COR-L47 (cell line): ENCODE measurements around the gene PTPRC.

ENCODE experiments used
- DNase-seq: peaks from one replicate; lab custom pipeline; 2025; lab: John Stamatoyannopoulos, UW

Gene PTPRC

DNA sequence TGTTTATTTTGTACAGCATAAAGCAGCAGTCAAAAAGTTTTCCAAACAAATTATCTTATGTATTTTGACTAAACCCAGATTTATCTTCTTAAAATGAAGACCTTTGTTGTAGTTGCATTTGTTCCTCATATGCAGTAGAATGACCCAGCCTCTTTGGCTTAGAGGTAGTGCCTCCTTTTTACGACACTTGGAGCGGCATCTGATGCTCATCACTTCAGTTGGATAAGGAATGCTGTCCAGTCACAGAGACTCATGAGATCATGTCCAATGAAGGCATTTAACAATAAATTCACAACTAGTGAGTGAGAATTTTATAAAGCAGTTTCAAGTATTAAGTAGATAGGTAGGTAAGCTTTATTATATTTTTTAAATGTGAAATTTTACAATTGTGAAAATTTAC, 35.2 kb downstream of the PTPRC start:
- DNase-seq, result no peak

DNA sequence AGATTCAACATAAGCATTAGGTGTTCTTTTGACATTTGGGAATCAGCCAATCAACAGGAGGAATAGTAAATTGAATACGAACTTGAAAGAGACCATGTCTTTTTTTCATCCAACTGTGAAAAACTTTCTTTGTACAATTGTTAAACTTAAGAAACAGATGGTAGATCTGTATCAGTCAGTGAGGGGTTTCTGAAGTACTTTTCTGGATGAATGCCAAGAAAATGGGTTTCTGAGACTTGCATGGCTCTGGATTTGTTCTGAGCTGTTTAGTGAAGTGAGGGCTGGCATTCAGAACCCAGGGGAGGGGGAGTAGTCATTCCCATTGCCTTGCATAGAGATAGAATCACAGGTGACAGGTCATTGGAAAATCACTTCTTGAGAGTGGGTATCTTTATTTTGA, 37.4 kb downstream of the PTPRC start:
- DNase-seq, result no peak

DNA sequence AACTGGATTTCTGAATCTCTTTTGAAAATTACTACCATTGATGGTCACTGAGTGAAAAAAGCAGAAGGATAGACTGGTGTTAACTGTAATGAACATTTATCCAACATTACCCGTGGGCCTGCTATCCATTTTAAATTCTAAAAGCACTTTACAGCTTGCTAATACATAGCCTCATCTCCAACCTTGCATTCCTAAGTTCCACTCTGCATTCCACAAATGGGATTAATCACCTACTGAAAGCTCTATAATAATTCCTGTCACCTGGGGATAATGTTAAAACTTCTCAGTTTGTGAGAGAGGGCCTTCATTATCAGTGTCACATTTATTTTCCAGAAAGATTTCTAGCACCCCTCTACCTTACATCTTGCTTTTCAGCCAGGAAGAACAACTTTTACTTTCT, 38.2 kb downstream of the PTPRC start:
- DNase-seq, result no peak

DNA sequence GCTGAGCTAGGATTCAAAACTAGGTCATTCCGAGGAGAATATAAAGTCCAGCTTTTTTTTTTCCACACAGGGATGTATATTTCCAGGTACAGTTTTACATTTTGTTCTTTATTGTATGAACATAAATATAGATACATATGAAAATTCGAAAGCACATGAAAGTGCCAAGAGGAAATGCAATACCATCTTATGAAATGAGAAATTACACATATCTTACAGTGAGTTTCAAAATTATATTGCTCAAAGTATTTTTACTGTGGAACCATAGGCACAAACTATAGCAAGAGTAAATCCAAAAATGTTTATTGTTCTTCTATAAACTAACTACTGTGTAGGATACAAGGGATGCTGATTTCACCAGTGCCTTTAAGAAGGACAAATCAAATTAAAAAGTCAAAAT, 39.0 kb downstream of the PTPRC start:
- no peak for DNase-seq

DNA sequence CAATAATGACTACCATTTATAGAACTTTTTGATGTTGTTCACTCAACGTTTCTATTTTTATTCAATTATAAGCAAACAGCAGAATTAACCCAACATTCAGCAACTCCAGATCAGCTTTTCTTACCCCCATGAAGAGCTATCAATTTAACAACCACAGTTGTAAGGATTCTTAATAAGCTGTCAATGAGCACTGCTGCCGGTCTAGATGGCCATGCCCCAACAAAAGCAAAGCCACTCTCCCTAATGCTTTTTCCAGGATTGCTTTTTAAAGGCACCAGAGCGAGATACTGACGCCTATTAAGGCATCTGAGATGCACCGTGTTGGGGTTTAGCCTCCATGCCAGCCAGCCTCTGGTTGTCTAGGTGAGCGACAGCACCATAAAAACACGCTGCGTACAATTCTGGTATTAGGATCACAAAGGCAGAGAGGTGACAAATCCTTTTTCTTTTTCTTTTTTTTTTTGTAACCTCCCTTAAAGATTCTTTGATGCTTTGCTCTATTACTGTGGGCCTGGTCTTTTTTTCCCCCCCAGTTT, 39.5 kb downstream of the PTPRC start:
- DNase-seq, result no peak

DNA sequence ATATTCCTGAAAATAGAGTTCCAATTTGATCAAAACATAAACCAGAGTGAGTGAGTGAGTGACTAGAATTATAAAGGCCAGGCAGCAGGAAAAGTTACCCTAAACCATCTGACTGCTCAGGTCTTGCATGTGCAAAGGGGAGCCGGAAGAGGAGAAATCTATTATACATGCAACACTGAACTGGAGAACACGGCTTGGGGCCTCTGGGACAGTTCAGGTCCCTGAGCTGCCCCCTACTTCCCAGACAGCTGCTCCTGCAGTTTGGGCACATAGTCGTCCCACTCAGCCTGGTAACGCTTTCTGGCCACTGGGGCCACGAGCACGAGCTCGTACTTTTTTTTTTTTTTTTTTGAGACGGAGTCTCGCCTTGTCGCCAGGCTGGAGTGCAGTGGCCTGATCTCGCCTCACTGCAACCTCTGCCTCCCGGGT, 40.1 kb downstream of the PTPRC start:
- no peak for DNase-seq

DNA sequence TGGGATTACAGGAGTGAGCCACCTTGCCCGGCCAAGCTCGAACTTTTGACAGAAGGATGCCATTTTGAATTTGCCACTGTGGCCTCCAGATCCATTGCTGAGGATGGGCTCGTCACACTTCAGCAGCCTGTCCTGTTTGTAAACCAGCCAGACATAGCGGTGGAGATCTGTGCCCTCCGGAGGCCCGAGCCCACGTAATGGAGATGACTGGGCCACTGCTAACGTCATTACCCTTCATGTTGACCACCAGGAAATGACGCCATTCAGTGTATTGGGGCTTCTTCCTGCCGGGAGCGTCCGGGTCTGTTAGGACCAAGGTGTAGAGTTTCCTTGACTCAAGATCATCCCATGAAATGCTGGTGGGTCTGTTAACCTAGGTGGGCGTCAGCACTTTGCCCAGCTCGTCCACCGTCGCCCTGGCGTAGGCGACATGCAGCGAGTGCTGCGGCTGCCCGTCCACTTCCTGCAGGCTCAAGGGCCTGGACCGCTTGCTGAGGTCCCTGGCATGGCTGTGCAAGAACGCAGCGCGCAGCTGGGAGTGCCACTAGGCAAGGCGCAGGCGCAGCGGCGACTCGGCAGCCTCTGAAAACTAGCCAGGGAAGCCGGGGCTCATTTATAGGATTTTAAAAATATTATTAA, 40.8 kb downstream of the PTPRC start:
- DNase-seq, result no peak

DNA sequence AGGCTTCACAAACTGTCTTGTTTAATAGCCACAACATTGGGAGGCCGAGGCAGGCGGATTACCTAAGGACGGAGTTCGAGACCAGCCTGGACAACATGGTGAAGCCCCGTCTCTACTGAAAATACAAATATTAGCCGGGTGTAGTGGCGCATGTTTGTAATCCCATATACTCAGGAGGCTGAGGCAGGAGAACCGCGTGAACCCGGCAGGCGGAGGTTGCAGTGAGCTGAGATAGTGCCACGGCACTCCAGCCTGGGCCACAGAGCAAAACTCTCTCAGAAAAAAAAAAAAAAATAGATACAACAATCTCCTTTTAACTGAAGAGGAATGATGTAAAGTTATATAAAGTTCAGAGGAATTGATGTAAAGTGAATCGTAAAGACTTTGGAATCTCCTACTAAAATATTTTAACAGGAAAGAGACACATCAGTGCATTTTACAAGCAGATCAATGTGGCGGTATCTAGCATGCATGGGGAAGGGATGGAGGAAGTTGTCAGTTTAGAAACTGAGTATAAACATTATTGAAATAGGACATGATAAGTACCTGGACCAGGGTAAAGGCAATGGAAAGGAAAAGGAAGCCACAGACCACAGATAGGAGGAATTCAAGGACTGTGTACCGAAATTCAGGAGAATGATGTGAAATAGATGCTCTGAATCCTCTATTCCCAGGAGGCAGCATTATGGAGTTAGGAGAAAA, 41.5 kb downstream of the PTPRC start:
- DNase-seq, result no peak

DNA sequence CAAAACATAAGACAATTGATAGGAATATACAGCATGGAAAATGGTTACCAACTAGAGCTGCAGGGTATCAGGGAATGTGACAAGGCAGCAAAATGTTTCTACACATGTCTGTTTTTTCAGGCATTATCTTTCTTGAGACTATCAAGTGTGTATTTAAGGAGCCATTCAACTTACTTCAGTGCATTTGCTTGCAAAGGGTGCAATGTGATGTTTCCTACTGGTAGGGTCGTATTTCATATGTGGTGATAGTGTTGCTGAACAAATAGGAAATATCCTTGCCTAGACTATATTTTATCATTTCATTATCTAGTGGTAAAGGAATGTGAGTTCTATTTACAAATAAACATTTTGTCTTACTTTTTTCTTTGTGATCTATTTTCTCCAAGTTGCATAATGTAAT, 42.4 kb downstream of the PTPRC start:
- DNase-seq, result no peak

DNA sequence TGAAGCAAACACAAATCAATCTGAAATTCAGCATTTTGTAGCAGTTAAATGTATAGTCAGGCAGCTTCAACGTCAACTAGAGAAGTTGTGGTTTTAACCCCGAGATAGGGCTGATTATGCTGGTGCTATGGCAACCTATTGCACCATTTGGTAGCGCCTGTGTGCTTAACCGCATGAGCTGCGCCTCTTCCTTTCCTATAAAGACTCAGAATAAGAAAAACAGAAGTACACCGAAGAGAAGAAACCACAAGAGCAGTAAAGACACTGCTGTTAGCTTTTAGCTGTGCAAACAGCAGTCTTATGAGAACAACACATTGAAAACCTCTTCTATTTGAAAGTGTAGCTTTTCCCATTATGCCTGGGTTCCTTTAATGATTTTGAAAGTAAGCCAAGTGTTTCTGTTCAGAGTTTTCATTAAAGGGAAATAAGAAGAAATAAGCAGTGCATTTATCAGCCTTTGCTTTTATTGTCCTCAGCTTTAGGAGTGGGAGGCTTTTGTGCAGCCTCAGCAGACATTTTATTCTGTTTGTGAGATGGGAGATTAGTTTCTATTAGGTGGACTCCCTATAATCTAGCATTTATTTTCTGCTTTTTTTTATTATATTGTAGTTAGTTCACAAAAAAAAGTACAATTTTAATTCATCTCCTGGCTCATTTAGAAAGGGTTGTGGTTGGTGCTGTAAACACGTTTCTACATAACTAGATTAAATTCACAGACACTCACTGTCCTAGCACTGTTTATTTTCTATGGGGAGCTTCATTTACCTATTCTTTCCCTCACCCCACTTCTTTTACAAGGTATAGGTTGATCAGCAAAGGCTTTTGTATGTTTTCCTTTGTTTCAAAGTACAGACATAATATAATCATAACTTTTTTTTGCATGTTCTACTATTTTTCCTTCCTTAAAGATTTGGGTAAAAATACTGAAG, 43.3 kb downstream of the PTPRC start:
- peak; percentile 84 for DNase-seq

DNA sequence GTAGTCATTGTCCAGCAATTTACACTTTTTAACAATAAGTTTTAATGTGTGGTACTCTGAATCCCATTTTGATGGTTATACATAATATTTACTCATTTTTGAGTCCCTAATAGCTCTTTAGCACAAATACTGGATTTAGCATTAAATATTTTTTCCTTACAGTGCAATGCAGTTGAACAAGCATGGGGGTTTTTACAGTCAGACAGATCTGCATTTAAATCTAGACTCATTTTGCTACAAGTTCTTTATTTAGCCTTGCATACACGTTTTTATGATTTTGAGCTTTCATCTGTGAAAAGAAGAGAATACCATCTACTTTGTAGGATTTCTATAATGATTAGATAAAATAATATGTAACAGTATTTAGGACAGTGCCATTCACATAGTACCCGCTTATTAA, 44.0 kb downstream of the PTPRC start:
- DNase-seq, result no peak

DNA sequence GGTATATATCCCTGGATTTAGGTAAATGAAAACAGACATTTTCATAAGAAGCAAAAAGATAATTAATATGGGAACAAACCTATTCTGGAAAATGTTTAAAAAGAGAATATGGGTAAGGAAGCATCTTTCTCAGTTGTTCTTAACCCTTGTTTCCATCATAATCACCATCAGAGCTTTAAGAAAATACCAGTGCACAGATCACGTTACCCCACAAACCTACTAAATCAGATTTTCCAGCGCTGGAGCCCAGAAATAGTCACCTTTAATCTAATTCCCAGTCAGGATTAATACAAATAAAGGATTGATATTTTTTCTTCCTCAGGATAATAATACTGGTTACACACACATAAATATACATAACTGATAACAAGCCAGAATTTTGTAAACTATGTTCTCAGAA, 44.6 kb downstream of the PTPRC start:
- no peak for DNase-seq

DNA sequence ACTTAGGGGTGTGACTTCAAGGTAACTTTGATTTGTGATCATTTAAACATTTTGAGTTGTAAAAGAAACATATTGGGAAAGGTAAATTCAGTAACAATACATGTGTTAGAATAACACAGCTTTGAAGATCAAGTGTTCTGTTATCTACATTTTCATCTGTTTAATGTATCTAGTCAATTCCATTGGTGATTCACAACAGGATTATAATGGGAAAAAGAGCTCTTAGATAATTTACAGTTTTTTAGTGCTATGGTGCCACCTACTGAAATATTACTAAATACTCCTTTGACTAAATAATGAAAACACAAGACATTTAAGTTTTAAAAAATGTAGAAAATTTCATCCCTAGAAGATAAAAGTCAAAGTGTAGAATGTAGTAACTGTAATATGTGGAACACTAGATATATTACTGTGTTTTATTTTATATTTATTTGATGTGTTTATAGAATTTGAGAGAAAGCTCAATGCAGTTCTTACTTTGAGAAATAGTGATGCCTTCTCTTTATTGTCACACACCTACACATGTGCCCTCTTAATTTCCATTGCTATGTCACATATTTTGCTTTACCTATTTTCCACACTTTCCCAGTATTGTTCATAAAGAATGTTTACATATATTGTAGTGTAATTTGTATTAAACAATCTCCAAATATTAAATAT, 47.4 kb downstream of the PTPRC start:
- peak; percentile 53 for DNase-seq

DNA sequence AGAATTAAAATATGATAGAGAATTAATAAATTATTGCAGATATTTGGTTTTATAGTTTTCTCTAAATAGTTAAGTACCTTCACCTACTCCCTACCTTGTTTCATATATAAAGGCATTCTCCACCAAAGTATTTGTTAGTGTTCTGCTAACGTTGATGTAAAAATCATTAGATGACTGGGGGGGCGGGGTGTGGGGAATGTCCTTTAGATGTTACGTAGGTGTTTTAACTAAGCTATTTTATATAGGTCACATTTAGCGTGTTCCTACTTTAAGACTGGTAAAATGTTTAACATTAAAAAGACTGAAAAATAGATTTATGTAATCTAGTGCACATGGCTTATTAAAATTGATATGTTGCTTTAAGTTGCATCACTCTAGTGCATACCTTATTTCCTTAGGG, 48.6 kb downstream of the PTPRC start:
- DNase-seq, result no peak

DNA sequence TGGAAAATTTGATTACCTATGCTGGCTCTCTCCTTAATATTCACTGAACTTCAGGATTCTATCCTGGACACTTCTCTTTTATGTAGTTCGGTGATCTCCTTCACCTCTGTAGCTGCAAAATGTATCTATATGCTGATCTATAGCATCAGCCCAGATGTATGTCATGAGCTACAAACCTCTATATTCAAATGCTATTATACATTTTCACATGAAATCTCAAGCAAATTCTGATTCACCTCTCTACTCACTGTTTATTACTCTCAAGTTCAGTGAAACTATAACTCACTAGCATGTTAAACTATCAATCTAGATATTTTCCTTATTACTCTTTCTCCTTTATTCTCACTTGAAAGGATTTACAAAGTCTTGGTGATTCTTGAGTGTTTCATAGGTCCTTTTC, 52.2 kb downstream of the PTPRC start:
- DNase-seq, result no peak

DNA sequence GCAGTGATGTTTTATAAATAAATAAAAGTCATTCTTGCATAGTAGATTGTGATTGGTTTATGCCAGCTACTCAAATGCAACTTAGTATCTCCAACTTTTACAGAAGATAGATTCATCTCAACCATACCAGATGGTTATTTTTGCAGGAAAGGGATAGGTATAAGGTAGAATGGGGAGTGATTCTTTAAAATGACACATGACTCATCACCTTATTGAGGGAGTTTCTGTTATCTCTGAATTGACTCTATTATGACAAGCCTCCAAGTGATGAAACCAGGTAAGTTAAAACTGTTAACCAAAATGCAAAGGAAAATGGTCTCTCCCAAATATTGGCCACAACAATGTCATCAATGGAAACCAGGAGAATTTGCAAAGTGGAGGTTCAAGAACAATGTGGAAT, 54.5 kb downstream of the PTPRC start:
- no peak for DNase-seq

DNA sequence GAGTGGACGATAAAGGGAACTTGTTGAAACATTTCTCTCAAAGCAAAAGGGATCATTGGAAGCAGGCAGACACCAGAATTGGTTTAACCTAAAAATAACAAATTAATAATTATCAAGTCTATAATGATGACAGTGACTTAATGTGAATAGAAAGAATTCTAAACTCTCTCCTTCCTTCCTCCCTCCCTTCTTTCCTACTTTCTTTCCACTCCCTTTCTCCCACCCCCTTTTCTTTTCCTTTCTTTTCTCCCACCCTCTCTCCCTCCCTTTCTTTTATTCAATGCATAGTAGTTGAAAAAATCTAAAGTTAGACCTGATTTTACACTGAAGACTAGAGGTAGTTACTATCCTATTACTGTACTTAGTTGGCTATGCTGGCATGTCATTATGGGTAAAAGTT, 55.7 kb downstream of the PTPRC start:
- no peak for DNase-seq

DNA sequence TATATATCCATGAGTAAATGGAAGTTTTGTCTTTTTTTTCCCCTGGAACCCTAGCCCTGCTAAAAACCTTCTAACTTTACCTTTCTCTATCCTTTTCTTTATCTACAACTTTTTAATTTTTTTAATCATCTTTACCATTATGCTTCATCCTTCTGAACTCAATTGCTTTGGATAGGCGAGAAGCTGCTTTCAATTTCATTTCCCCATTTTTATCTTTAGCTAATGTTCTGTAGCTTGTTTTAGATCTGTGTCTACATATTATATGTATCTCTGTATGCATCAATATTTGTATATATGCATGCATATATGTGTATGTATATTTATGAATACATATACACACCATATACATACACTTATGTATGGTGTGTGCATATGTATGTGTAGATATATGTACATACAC, 57.4 kb downstream of the PTPRC start:
- DNase-seq, result no peak

DNA sequence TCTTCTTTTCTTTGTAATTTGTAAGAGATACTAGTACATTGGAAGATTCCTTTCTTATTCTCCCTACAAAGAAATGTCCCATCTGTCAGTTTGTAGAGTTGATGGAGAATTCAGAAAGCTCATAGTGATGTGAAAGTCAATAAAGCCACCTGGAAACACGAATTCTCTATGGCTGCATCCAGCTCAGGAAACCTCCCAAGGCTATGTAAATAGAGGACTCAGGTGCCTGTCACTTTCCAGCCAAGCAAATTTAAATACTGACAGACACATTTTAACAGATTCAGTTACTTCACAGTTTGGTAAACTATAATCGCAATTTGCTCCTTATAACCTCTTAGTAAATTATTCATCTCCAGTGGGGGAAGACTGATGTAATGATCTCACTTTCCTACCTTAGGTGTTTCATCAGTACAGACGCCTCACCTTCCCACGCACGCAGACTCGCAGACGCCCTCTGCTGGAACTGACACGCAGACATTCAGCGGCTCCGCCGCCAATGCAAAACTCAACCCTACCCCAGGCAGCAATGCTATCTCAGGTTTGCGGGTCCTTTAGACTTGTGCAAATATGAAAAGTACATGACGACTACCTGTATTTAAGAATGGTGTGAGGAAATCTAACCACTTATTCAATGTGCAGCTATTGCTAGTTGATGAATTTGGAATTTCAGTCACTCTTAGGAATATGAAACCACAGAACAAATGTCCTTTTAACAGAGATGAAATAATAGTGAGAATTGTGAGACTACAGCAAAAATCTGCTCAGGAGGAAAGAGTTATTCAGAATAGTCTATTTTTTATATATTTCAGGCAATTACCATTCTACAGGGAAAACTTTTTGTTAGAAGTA, 60.6 kb downstream of the PTPRC start:
- DNase-seq, result peak; percentile 30

DNA sequence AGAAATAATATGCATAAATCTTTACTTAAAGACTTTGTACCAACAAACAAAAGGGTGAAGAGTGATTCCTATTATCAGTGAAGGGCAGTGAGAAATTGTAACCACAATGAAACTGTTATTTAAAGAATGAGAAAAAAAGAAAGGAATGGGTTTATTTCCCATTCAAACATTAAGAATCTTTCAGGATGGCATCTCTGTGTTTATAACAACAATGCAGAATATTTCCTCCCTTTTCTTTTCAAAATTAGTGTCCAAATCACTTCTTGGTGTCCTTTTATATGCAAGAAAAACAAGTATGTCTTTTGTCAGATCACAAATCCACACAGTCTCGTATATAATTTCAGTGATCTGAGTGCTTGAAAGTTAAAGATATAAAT, 61.2 kb downstream of the PTPRC start:
- no peak for DNase-seq

DNA sequence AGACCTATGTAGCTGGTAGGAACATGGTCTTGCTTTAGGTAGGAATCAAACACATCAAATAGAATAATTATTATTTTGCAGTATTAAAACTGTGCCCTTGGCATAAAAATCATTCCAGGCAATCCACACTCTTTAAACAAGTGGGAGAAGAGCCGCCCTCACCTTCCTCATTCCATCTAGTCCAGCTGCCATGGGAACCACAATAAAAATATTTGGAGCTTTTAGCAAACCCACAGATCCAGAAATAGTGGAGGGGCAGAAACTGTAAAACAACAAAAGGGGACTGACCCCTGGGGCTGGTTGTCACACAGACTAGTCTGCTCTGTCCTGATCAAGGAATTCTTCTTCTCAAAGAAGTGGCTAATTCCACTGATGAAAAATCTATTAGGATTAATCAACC, 61.6 kb downstream of the PTPRC start:
- DNase-seq, result no peak
